SH-SY5Y (cell line): Measurements from ENCODE around the gene ERCC1.

Experiments used
- GATA2 ChIP-seq: IDR thresholded peaks from 2 replicates; pipeline ENCODE4 v1.6.1; 2011; ENCODE audit warnings: mild to moderate bottlenecking, low read depth, low read length
- GATA3 ChIP-seq: IDR thresholded peaks from 2 replicates; pipeline ENCODE4 v1.6.1; 2011; ENCODE audit warnings: low read depth, mild to moderate bottlenecking, low read length, moderate library complexity

Gene ERCC1

DNA sequence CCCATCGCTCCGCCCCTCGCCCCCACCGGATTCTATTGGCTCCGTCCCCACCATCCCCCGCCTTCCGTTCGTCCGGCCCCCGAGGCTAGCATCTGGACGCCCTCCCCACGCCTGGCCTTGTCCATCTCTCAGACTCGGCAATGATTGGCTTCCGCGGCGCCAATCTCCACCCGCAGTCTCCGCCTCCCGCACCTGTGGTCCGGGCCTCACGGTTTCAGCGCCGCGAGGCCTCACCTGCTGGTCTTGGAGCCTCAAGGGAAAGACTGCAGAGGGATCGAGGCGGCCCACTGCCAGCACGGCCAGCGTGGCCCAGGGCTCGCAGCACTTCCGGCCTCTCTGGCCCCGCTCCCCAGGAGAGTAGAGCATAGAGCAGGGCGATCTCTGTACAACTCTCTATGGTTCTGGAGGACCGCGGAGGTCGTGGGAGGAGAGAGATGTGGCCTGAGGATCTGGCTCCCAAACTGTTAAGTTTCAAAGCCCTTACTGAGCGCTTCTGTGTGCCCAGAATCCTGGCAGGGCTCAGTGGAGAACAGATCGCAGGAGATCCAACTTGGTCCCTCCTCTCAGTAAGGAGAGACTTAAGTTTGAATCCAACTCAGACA lies at the start of gene ERCC1:
Gene ERCC1, minus strand, starts transcription at position 329 of the 602 bp plus-strand sequence. CDS start 543 bp downstream, outside the sequence.
- TF ChIP-seq GATA3 (no peak), GATA2 (no peak; the same call in 1 of the 2 replicates)

GRCh38 chr19:45473367-45473681 lies 49.6 kb upstream of the ERCC1 start:
- TF ChIP-seq GATA3 (no peak), GATA2 (no peak)

- TF ChIP-seq GATA2 (no peak), GATA3 (no peak)
Measured at GRCh38 chr19:45472563-45473366, 49.0 kb upstream of the ERCC1 start.

- no peak for TF ChIP-seq GATA2
- TF ChIP-seq GATA3: no peak
Measured at GRCh38 chr19:45471931-45472562, 48.3 kb upstream of the ERCC1 start.

GRCh38 chr19:45471111-45471930 lies 47.6 kb upstream of the ERCC1 start:
- no peak for TF ChIP-seq GATA3
- no peak for TF ChIP-seq GATA2

DNA sequence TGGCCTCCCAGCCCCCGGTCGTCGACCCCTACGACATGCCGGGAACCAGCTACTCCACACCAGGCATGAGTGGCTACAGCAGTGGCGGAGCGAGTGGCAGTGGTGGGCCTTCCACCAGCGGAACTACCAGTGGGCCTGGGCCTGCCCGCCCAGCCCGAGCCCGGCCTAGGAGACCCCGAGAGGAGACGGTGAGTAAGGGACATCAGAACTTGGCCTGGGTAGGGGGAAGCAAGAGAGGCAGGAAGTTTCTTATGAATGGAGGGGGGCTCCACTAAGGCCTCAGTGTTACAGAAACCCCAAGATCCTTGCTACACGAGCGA lies 47.0 kb upstream of the ERCC1 start:
- TF ChIP-seq GATA3: no peak

DNA sequence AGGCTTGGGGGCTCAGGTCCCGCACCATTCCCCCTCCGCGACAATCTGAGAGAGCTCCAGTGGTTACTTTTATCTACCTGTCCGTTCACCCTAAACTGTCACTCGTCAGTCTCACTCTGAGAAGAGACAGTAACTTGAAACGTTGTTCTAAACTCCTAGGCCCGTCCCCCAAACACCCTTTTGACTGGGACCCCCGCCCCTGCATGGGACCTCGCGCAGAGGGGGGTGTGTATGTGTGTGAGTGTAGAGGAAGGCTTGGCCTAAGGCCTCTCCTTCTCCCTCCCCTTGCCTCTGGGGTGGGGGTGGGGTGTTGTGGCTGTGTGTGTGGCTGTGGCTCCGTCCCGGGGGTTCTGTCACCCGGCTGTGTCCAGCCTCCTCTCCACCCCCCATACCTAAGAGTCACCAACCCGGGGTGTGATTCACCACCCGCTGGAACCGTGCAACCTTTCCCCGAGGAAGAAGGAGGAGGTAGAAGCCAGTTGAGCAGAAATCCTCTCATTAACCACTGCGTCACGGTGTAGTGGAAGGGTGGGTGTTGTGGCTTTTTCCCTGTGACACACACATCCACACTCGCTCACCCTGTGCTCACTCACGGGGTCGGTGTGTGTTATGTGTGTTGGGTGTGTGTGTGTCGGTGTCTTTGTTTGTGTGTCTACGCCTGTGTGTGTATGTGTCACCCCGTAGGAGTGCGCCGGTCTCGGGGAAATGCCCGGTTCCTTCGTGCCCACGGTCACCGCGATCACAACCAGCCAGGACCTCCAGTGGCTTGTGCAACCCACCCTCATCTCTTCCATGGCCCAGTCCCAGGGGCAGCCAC lies 46.4 kb upstream of the ERCC1 start:
- TF ChIP-seq GATA3 (no peak), GATA2 (no peak)

DNA sequence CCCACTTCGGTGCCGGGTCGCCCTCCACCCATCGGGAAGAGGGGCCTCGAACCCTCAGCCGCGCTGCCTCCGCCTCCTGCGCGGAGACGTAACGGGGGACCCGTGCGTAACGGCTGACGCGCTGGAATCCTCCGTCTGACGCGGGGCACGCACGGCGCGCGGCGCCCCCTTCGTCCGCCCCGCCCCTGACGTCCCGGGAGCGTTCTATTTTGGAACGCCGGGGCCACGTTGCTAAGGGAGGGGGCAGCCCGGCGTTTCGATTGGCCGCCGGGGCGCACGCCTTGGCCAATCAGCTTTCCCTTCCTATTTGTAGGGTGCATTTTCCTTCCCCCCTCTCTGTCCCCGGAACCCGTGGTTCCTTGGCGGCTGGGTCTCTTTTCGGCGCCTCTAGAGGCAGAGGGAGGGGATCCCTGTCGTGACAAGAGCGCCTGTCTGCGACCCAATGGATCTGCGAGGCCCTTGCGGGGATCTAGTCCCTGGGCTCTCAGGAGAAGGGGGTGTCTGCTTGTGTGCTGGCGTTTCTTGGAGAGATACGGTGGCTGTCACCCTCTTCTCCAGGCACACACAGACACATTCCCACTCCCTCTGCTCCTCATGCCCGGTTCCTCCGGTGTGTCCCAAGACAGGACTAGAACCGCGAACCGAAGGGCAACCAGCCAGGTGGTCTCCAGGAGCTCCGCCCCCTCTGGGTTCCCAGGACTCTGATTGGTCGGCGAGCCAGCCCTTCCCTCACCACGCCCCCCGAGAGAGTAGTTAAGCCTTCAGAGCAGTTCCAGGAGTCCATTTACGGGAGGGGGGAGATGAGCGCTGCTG lies 45.6 kb upstream of the ERCC1 start:
- TF ChIP-seq GATA2: no peak
- TF ChIP-seq GATA3: no peak

- TF ChIP-seq GATA2: no peak
- no peak for TF ChIP-seq GATA3
Measured at GRCh38 chr19:45468803-45469131, 45.0 kb upstream of the ERCC1 start.

- no peak for TF ChIP-seq GATA3
- no peak for TF ChIP-seq GATA2
Measured at GRCh38 chr19:45468159-45468651, 44.5 kb upstream of the ERCC1 start.

DNA sequence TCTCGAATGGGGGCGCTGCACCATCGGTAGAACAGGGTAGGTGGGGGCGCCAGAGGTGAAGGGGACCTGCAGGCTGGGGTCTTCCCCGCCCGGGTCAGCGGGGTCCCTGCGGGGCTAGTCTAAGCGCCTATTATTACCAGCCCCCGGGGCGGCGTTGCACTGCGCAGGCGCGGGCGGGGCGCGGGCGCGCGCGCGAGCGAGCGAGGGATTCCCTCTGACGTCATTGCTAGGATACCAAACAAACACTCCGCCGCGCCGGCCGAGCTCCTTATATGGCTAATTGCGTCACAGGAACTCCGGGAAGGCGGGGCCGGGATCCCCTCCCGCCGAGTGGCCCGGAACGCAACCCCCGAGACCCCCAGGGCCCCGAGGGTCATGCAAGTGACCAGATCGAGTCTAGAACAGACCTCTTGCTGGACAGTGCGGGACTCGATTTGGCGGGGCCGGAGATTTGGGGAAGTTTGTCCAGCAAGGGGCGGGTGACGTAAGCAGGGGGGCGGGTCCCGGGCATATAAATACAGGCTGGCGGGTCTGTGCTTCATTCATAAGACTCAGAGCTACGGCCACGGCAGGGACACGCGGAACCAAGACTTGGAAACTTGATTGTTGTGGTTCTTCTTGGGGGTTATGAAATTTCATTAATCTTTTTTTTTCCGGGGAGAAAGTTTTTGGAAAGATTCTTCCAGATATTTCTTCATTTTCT lies 43.9 kb upstream of the ERCC1 start, which contains the start of gene FOSB:
Gene FOSB, plus strand, starts transcription at position 541 of the 703 bp plus-strand sequence. CDS start 591 bp downstream, outside the sequence.
- no peak for TF ChIP-seq GATA2
- TF ChIP-seq GATA3: no peak

DNA sequence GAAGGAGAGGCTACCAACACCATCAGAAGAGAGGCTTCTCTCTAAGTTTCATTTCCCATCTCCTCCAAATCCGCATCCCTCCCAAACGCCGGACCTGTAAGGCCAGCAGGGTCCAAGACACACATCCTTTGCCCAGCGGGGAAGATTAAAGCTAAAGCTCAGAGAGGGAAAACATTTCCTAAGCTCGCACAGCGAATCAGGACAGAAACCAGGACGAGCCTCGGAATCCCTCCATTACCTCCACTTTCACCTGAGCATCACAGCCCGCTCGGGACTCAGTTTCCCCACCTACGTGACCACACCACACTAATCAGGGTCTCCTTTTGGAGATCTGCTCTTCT lies 43.4 kb upstream of the ERCC1 start:
- TF ChIP-seq GATA2: no peak
- TF ChIP-seq GATA3: no peak

DNA sequence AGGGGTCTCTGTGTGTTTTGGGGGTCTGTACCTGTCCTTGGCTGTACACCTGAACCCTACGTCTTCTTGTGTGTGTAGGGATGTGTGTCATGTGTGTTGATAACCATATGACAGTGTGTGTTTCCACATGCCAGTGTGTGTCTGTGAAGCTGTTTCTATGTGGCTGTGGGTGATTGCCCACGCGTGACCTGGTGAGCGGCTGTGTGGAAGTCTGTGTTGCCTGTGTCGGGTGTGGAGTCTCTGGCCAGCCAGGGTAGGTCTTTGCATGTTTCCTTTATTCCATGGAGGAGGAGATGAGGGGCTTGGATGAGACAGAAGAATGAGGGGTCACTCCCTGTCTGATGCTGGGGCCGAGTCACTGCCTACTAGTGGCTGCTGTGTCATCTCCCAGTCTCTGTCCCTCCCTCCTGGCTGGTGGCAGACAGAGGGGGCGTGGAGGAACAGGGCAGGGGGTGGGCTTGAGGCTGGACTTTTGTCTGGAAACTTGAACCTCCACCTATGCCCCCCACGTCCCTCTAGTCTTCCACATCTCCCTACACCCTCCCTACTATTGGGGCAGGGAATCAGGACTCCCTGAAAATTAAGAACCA lies 41.2 kb upstream of the ERCC1 start:
- no peak for TF ChIP-seq GATA2
- no peak for TF ChIP-seq GATA3
